OCI-LY1 (cell line): ENCODE measurements around the gene LAMP1.

Source experiments
- EZH2 ChIP-seq: fragments of 200-600 bp; sonication (generic), shearing (Covaris generic); IDR thresholded peaks from 2 replicates; pipeline ENCODE4 v1.8.0; 2017; ENCODE audit warnings: borderline replicate concordance, mixed run types, mild to moderate bottlenecking, antibody characterized with exemption, low read length, moderate library complexity, mixed read lengths
- TF ChIP-seq, protein P1 (sequence below): fragments of 200-600 bp; sonication (generic), shearing (Covaris generic); IDR thresholded peaks from 2 replicates; pipeline ENCODE4 v1.5.1; 2017; ENCODE audit warnings: mild to moderate bottlenecking, antibody characterized with exemption, low read length, moderate library complexity, mixed read lengths

DNA sequence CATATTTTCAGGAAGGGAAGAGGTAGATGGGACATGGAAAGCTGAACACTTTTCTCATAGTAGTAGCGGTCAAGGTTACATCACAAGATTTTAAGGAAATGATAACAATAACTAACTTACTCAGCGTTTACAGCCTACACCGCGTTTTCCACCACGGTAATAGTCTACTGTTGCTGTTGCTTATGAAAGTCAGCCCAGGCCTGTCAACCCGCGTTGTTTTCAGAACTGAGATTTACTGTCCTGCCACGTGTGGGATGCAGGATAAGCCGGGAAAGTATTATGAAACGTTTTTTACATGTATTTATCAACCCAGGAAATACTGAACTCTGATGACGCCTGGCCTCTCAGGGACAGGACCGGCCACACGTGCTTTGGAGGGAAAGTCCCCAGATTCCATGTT lies 36.0 kb upstream of the LAMP1 start:
- TF ChIP-seq, protein P1, sequence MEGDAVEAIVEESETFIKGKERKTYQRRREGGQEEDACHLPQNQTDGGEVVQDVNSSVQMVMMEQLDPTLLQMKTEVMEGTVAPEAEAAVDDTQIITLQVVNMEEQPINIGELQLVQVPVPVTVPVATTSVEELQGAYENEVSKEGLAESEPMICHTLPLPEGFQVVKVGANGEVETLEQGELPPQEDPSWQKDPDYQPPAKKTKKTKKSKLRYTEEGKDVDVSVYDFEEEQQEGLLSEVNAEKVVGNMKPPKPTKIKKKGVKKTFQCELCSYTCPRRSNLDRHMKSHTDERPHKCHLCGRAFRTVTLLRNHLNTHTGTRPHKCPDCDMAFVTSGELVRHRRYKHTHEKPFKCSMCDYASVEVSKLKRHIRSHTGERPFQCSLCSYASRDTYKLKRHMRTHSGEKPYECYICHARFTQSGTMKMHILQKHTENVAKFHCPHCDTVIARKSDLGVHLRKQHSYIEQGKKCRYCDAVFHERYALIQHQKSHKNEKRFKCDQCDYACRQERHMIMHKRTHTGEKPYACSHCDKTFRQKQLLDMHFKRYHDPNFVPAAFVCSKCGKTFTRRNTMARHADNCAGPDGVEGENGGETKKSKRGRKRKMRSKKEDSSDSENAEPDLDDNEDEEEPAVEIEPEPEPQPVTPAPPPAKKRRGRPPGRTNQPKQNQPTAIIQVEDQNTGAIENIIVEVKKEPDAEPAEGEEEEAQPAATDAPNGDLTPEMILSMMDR: no peak
- TF ChIP-seq EZH2: no peak
